ENCODE results near the gene ACAD8. TPM values are rescaled to one million over a fixed set of nuclear protein-coding genes. Genes with fewer than 3 reads are reported as not detected.
"Not testable (repeated sequence)": the region's sequence is repeated elsewhere in the genome, so short reads cannot be mapped to it uniquely, and the experiment has no call there.

ACAD8 gene
- total RNA-seq, 1 experiment from 2014 or later, result 18.9 TPM

GRCh38 chr11:134252346-134253187 is 801 bp upstream of the ACAD8 start:
- Mint-ChIP-seq H3K27ac (ENCODE audit: low read depth, unreplicated experiment) (peak overlapping the region; percentile 83), H3K9me3 (ENCODE audit: unreplicated experiment) (no peaks in the 10 kb centered on the region), H3K36me3 (ENCODE audit: insufficient read depth, unreplicated experiment) (peaks cover 28% of the 10 kb centered on the region), H3K4me1 (ENCODE audit: insufficient read depth, unreplicated experiment) (peaks cover 22% of the 10 kb centered on the region), H3K27me3 (ENCODE audit: insufficient read depth, unreplicated experiment) (no peaks in the 10 kb centered on the region), H3K4me3 (ENCODE audit: unreplicated experiment) (peak overlapping the region; percentile 90)
- no peak for DNase-seq (ENCODE audit: unreplicated experiment)
- intact Hi-C loops (cut with micrococcal nuclease), result loop anchor here (2.0 kb wide), 1 partner anchor 28 kb away; the partner anchor contains the start of gene VPS26B
- no peak for TF ChIP-seq CTCF (IDR thresholded peaks at IDR 0.05; ENCODE audit: unreplicated experiment)
- POLR2A ChIA-PET, result interaction anchor here (0.7 to 5.3 kb wide), 6 partner anchors 12 to 133 kb away, joined by 3 to 52 read pairs (median 7); partner anchors contain the start of genes NCAPD3 and VPS26B
- CTCF ChIA-PET, result interaction anchor here (0.6 to 2.7 kb wide), 5 partner anchors 10 to 220 kb away, joined by 3 to 9 read pairs (median 3); partner anchors contain the start of gene VPS26B
- no TSS peak for BruUV-seq (replicated peaks)

GRCh38 chr11:134254433-134255183 is 1.2 kb downstream of the ACAD8 start:
- ChIA-PET POLR2A (interaction anchor here (0.6 to 5.3 kb wide), 7 partner anchors 10 to 80 kb away, joined by 3 to 52 read pairs (median 4); partner anchors contain the start of genes NCAPD3 and VPS26B), CTCF (interaction anchor here (0.6 to 2.0 kb wide), 4 partner anchors 8 to 37 kb away, joined by 3 to 6 read pairs (median 4); no protein-coding TSS in a partner anchor)
- Mint-ChIP-seq H3K27me3 (ENCODE audit: insufficient read depth, unreplicated experiment) (no peaks in the 10 kb centered on the region), H3K4me3 (ENCODE audit: unreplicated experiment) (peak overlapping the region; percentile 90), H3K27ac (ENCODE audit: low read depth, unreplicated experiment) (peak overlapping the region; percentile 83), H3K4me1 (ENCODE audit: insufficient read depth, unreplicated experiment) (peaks cover 22% of the 10 kb centered on the region), H3K36me3 (ENCODE audit: insufficient read depth, unreplicated experiment) (peaks cover 21% of the 10 kb centered on the region), H3K9me3 (ENCODE audit: unreplicated experiment) (no peaks in the 10 kb centered on the region)
- no TSS peak for BruUV-seq (replicated peaks)
- DNase-seq (ENCODE audit: unreplicated experiment), result no peak
- no peak for TF ChIP-seq CTCF (IDR thresholded peaks at IDR 0.05; ENCODE audit: unreplicated experiment)
- intact Hi-C loops (cut with micrococcal nuclease), result no loop called here

GRCh38 chr11:134255184-134255561 is 1.8 kb downstream of the ACAD8 start:
- intact Hi-C loops (cut with micrococcal nuclease), result not testable (repeated sequence)

GRCh38 chr11:134257101-134257500 is 3.7 kb downstream of the ACAD8 start:
- no peaks in the 10 kb centered on the region for H3K9me3 Mint-ChIP-seq (ENCODE audit: unreplicated experiment)
- no peak overlapping the region for H3K4me3 Mint-ChIP-seq (ENCODE audit: unreplicated experiment)
- peaks cover 16% of the 10 kb centered on the region for H3K4me1 Mint-ChIP-seq (ENCODE audit: insufficient read depth, unreplicated experiment)
- no peak for TF ChIP-seq CTCF (IDR thresholded peaks at IDR 0.05; ENCODE audit: unreplicated experiment)
- H3K27me3 Mint-ChIP-seq (ENCODE audit: insufficient read depth, unreplicated experiment), result no peaks in the 10 kb centered on the region
- intact Hi-C loops (cut with micrococcal nuclease), result no loop called here
- ChIA-PET CTCF (interaction anchor here (0.6 to 1.6 kb wide), 3 partner anchors 9 to 148 kb away, joined by 3 to 9 read pairs (median 4); no protein-coding TSS in a partner anchor), POLR2A (interaction anchor here (1.0 to 1.4 kb wide), 2 partner anchors 13 to 33 kb away, joined by 3 to 4 read pairs; partner anchors contain the start of genes NCAPD3 and VPS26B)
- no peak for DNase-seq (ENCODE audit: unreplicated experiment)
- no TSS peak for BruUV-seq (replicated peaks)
- H3K36me3 Mint-ChIP-seq (ENCODE audit: insufficient read depth, unreplicated experiment), result peaks cover 27% of the 10 kb centered on the region
- no peak overlapping the region for H3K27ac Mint-ChIP-seq (ENCODE audit: low read depth, unreplicated experiment)

More at GRCh38 chr11:134255184-134255561, 1.8 kb downstream of the ACAD8 start:
- POLR2A ChIA-PET, result interaction anchor here (2.0 to 5.3 kb wide), 2 partner anchors 10 to 30 kb away, joined by 5 to 52 read pairs; partner anchors contain the start of genes NCAPD3 and VPS26B
- Mint-ChIP-seq H3K4me1 (ENCODE audit: insufficient read depth, unreplicated experiment) (peaks cover 22% of the 10 kb centered on the region), H3K4me3 (ENCODE audit: unreplicated experiment) (peak overlapping the region; percentile 28), H3K36me3 (ENCODE audit: insufficient read depth, unreplicated experiment) (peaks cover 19% of the 10 kb centered on the region)
- TSS peak; percentile 66 for BruUV-seq (replicated peaks)
- CTCF ChIA-PET, result interaction anchor here (0.6 to 2.0 kb wide), 3 partner anchors 11 to 37 kb away, joined by 3 to 6 read pairs (median 6); no protein-coding TSS in a partner anchor
- H3K9me3 Mint-ChIP-seq (ENCODE audit: unreplicated experiment); H3K27ac Mint-ChIP-seq (ENCODE audit: low read depth, unreplicated experiment); H3K27me3 Mint-ChIP-seq (ENCODE audit: insufficient read depth, unreplicated experiment); DNase-seq (ENCODE audit: unreplicated experiment): not testable (repeated sequence)
